Sigmoid colon (tissue), 4 donors: ENCODE measurements around the gene SLC30A2.

ENCODE experiments used
- POLR2A ChIP-seq, 2 donors: fragments of 450-650 bp; IDR thresholded peaks; one replicate each; pipeline ENCODE4 v1.6.1; 2016; ENCODE audit warnings: antibody characterized with exemption in 2 of 2, mild to moderate bottlenecking in 2 of 2, moderate library complexity in 2 of 2
- POLR2AphosphoS5 ChIP-seq, 4 donors: sonication (generic); formaldehyde crosslinking; IDR thresholded peaks; one replicate each; pipeline ENCODE4 v1.6.1; 2017; ENCODE audit warnings: antibody characterized with exemption in 4 of 4
- TF ChIP-seq, protein P1 (sequence below), 4 experiments: fragments of 450-650 bp in 3 of 4; fragments of 200-600 bp in 1 of 4; IDR thresholded peaks; one replicate each; pipeline ENCODE4 v1.5.1; 2016 to 2019; ENCODE audit warnings: antibody characterized with exemption in 4 of 4, mild to moderate bottlenecking in 3 of 4, moderate library complexity in 2 of 4

DNA sequence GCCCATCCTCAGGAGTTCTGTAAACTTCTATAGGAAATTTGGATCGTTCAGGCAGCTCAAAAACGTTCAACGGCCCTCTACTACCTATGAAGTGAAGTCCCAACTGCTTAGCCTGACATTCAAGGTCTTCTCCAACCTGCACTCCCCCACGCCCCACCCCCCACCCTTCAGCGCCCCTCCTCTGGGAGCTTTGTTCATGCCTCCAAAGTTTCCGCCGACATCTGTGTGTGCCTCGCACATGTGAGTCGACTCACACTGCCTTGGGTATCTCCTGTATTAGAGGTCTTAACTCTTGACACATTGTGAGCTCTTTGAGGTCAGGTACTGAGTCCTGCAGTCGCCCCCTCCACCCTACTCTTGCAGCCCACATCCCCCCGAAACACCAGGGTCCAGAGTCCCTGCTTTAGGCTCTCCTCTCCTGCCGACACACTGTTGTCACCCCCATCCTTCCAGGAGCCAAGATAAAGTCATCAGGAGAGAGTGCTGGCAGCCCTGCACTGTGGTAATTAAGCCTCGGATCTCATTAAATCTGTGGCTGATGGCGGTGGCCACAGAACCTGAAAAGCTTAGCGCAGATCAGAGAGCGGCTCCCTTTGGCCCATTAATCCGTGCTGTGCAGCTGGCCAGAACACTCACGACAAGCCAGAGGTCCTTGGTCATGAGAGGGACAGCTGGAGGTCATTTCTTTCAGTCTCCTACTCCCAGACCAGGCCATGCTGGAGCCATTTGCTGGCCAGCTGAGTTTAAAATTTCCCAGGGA lies 46.7 kb downstream of the SLC30A2 start:
- TF ChIP-seq, protein P1, sequence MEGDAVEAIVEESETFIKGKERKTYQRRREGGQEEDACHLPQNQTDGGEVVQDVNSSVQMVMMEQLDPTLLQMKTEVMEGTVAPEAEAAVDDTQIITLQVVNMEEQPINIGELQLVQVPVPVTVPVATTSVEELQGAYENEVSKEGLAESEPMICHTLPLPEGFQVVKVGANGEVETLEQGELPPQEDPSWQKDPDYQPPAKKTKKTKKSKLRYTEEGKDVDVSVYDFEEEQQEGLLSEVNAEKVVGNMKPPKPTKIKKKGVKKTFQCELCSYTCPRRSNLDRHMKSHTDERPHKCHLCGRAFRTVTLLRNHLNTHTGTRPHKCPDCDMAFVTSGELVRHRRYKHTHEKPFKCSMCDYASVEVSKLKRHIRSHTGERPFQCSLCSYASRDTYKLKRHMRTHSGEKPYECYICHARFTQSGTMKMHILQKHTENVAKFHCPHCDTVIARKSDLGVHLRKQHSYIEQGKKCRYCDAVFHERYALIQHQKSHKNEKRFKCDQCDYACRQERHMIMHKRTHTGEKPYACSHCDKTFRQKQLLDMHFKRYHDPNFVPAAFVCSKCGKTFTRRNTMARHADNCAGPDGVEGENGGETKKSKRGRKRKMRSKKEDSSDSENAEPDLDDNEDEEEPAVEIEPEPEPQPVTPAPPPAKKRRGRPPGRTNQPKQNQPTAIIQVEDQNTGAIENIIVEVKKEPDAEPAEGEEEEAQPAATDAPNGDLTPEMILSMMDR (IDR thresholded peaks at IDR 0.05) = no peak
- TF ChIP-seq POLR2AphosphoS5 (IDR thresholded peaks at IDR 0.05) (no peak), POLR2A (IDR thresholded peaks at IDR 0.05) (no peak)
